Loucy (cell line): Measurements from ENCODE around the gene RNF152.

Source experiments
- EZH2phosphoT487 ChIP-seq: fragments of 200-600 bp; IDR thresholded peaks from 2 replicates; pipeline ENCODE4 v1.6.1; 2018; ENCODE audit warnings: antibody characterized with exemption, mild to moderate bottlenecking, moderate library complexity, borderline replicate concordance
- TF ChIP-seq, protein P1 (sequence below): fragments of 200-600 bp; sonication (generic); conservative IDR thresholded peaks from 2 replicates; pipeline ENCODE4 v1.5.1; 2014; ENCODE audit warnings: mild to moderate bottlenecking, antibody characterized with exemption, low read length

DNA sequence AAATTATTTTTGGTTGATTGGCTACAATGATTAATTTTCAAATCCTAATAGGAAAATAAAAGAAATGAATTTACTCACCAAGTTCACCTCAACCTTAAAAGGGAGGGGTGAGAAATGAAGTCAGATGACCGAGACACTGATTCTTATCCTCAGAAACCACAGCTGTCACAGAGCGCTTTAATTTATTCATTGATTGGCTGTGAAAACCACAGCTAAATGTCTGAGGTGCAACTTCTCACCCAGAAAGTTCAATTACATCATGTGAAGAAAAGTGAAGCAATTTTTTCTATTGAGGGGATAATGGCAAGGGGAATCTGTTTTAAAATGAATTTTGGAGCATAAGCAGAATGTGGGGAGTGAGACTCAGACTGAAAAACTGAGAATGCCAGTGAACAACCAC lies 128.4 kb downstream of the RNF152 start:
- TF ChIP-seq, protein P1, sequence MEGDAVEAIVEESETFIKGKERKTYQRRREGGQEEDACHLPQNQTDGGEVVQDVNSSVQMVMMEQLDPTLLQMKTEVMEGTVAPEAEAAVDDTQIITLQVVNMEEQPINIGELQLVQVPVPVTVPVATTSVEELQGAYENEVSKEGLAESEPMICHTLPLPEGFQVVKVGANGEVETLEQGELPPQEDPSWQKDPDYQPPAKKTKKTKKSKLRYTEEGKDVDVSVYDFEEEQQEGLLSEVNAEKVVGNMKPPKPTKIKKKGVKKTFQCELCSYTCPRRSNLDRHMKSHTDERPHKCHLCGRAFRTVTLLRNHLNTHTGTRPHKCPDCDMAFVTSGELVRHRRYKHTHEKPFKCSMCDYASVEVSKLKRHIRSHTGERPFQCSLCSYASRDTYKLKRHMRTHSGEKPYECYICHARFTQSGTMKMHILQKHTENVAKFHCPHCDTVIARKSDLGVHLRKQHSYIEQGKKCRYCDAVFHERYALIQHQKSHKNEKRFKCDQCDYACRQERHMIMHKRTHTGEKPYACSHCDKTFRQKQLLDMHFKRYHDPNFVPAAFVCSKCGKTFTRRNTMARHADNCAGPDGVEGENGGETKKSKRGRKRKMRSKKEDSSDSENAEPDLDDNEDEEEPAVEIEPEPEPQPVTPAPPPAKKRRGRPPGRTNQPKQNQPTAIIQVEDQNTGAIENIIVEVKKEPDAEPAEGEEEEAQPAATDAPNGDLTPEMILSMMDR, result no peak
- TF ChIP-seq EZH2phosphoT487, result no peak
